Adrenal gland (tissue), 5 donors: ENCODE measurements around the gene RNASE13.

Source experiments
- CTCF ChIP-seq, 6 experiments: fragments of 450-650 bp in 4 of 6; fragments of 200-600 bp in 2 of 6; sonication (generic) in 1 of 6; IDR thresholded peaks; 1 replicate in 5 of 6; 2 replicates in 1 of 6; pipeline versions ENCODE4 v1.5.1 to v1.8.0; 2016 to 2021; ENCODE audit warnings: antibody characterized with exemption in 6 of 6, mild to moderate bottlenecking in 2 of 6, moderate library complexity in 1 of 6
- POLR2A ChIP-seq, 2 donors: fragments of 450-650 bp; IDR thresholded peaks; one replicate each; pipeline ENCODE4 v1.6.1; 2017; ENCODE audit warnings: antibody characterized with exemption in 2 of 2, mild to moderate bottlenecking in 2 of 2, moderate library complexity in 1 of 2
- donor health status: DM: no; HTN: no; CAD: no.

GRCh38 chr14:21020977-21021545 is 13.5 kb downstream of the RNASE13 start:
- TF ChIP-seq POLR2A (IDR thresholded peaks at IDR 0.05) (no peak), CTCF (IDR thresholded peaks at IDR 0.05) (no peak)
